NCI-H2029 (cell line): ENCODE results near the gene CDC42BPA.

Experiments
- DNase-seq: peaks from one replicate; lab custom pipeline; 2025; lab: John Stamatoyannopoulos, UW

The CDC42BPA gene

GRCh38 chr1:226979115-226979516, 339.2 kb downstream of the CDC42BPA start:
- DNase-seq: no peak

GRCh38 chr1:226978432-226979114, 339.7 kb downstream of the CDC42BPA start:
- no peak for DNase-seq

- no peak for DNase-seq
These were observed 340.5 kb downstream of the CDC42BPA start for GRCh38 chr1:226977643-226978431.

GRCh38 chr1:226976978-226977642, 341.2 kb downstream of the CDC42BPA start:
- DNase-seq: no peak

GRCh38 chr1:226976276-226976977, 341.9 kb downstream of the CDC42BPA start:
- no peak for DNase-seq

GRCh38 chr1:226975259-226976250, 342.7 kb downstream of the CDC42BPA start:
- no peak for DNase-seq

GRCh38 chr1:226974544-226975258, 343.6 kb downstream of the CDC42BPA start:
- no peak for DNase-seq

- DNase-seq: no peak
These were observed 344.3 kb downstream of the CDC42BPA start for GRCh38 chr1:226973898-226974543.

- no peak for DNase-seq
These were observed 344.9 kb downstream of the CDC42BPA start for GRCh38 chr1:226973371-226973897.

GRCh38 chr1:226972931-226973330, 345.4 kb downstream of the CDC42BPA start:
- no peak for DNase-seq

GRCh38 chr1:226971765-226972164, 346.5 kb downstream of the CDC42BPA start:
- DNase-seq: no peak

GRCh38 chr1:226967665-226968064, 350.6 kb downstream of the CDC42BPA start:
- no peak for DNase-seq

GRCh38 chr1:226966683-226967082, 351.6 kb downstream of the CDC42BPA start:
- DNase-seq: no peak

- no peak for DNase-seq
These were observed 352.5 kb downstream of the CDC42BPA start for GRCh38 chr1:226965581-226966440.

- no peak for DNase-seq
These were observed 353.4 kb downstream of the CDC42BPA start for GRCh38 chr1:226964611-226965486.

GRCh38 chr1:226964068-226964425, 354.2 kb downstream of the CDC42BPA start:
- no peak for DNase-seq
